NCI-H774 (cell line): ENCODE results near the gene UBE4B.
"Not testable (repeated sequence)": the region's sequence is repeated elsewhere in the genome, so short reads cannot be mapped to it uniquely, and the experiment has no call there.

Source experiments
- DNase-seq: peaks from one replicate; lab custom pipeline; 2025; lab: John Stamatoyannopoulos, UW

UBE4B gene

GRCh38 chr1:10177876-10178275, 145.1 kb downstream of the UBE4B start:
- DNase-seq, result no peak

- DNase-seq, result no peak
Observed at GRCh38 chr1:10178597-10179405, 146.0 kb downstream of the UBE4B start.

DNA sequence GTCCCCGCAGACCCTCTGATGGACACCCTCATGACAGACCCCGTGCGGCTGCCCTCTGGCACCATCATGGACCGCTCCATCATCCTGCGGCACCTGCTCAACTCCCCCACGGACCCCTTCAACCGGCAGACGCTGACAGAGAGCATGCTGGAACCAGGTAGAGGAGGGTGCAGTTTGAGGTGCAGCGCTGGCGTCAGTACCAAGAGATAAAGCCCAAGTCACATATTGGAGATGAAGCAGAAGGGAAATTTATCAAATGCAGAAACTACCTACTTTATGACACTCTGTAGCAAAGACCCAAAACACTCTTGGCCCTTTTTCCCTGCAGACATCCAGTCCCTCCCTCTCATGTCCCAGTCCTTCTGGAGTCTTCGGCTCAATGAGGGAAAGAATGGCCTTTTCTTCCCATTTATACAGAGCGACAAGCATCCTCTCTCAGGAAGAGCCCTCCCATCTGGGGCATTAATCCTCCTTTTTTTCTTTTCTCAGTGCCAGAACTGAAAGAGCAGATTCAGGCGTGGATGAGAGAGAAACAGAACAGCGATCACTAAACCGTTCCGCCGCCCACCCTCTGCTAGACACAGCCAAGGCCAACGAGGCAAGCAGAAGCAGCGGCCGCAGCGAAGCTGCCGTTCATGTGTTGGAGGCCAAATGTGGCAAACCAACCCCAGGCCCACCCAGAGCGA, 146.8 kb downstream of the UBE4B start:
- DNase-seq, result no peak

GRCh38 chr1:10181154-10181553, 148.4 kb downstream of the UBE4B start:
- DNase-seq, result no peak

DNA sequence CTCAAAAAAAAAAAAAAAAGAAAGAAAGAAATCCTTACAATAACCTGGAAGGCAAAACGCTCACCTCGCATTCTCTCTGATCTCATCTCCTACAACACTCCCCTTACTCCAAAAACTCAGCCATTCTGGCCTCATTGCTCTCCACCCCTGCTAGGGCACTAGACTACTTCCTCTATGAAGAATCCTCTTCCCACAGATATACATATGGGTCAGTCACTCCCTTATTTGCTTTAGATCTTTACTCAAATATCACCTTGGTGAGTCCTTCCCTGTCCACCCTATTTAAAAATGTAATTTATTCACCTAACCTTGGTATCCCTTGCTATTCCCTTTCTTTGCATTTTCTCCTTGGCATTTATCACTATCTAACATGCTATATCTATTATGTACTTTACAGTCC, 153.0 kb downstream of the UBE4B start:
- no peak for DNase-seq

GRCh38 chr1:10186331-10187025, 153.7 kb downstream of the UBE4B start:
- no peak for DNase-seq

DNA sequence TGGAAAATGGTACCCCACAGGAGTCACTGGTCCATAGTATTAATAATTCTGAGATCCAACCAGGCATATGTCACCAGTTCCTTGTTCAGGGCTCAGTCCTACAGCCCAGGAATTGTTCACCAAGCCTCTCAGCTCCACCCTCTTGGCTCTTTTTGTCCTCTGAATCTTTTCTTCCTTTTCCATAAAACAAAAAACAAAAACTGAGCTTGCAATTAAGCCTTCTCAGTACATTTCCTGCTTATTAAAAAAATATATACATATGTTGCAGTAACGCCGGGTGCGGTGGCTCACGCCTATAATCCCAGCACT, 154.2 kb downstream of the UBE4B start:
- DNase-seq, result no peak

- no peak for DNase-seq
Observed at GRCh38 chr1:10188133-10188650, 155.4 kb downstream of the UBE4B start.

DNA sequence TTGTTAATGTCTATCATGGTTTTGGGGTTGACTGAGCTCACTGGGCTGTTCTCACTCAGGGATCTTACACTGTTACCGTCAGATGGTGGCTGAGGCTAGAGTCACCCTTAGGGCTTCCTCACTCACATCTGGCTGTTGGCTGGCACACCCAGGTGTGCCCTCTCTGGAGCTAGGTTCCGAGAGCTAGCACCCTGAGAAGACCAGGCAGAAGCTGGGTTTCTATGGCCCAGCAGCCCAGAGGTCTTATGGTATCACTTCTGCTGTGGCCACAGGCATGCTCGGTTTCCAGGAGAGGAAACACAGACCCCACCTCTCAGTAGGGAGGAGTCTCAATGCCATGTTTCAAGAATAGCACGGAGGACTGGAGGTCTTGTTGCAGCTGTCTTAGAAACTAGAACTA, 156.9 kb downstream of the UBE4B start:
- no peak for DNase-seq

- DNase-seq, result no peak
Observed at GRCh38 chr1:10192263-10192662, 159.5 kb downstream of the UBE4B start.

GRCh38 chr1:10193288-10193687, 160.5 kb downstream of the UBE4B start:
- no peak for DNase-seq

DNA sequence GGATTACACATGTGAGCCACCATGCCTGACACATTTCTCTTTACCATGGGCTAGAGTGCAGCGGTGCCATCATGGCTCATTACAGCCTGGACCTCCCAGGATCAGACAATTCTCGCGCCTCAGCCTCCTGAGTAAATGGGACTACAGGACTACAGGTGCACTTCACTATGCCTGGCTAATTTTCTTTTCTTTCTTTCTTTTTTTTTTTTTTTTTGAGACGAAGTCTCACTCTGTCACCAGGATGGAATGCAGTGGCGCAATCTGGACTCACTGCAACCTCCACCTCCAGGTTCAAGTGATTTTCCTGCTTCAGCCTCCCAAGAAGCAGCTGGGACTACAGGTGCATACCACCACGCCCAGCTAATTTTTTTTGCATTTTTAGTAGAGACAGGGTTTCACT, 162.8 kb downstream of the UBE4B start:
- DNase-seq, result no peak

- DNase-seq, result no peak
Observed at GRCh38 chr1:10196976-10197375, 164.2 kb downstream of the UBE4B start.

DNA sequence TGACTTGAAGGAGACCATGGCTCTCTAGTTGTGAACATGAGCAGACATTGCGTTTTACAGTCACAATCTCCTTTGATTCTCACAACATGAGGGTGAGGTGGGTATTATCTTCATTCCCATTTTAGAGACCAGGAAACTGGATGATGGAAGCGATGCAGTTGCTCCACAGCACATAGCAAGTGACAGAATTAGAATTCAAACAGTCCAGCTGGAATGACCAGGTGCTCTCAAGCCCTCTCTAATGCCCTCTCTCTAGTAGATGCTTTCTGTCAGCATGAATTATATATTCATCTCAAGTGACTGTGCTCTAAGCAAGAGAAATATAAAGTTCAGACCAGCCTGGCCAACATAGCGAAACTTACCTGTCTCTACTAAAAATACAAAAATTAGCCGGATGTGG, 167.9 kb downstream of the UBE4B start:
- no peak for DNase-seq

DNA sequence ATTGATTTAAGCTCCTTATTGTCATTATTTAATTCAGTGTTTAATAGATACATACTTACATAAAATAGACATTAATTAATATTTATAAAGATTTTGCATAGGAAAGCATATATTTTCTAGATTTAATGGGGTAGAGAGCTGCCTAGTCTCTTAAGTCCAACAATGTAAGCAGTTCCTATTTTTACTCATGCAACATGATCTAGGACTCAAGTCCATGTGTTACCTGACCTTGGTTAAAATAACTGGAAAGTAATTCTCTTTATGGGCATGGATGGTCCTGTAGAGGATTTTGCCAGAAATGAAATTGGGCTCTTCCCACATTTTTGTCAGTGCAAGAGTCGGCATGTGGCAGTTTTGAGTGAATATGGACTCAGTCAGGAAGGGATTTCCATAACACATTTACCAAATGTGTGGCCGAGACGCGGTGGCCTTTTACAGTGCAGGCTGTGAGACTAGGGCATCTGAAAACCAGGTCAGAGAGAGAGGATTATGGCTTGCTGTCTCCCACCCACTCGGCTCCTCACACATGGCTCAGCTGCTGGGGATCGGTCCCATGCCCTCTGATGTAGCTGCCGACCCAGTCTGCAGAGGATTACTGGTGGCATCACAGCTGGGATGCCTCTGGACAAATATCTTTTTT, 171.4 kb downstream of the UBE4B start:
- no peak for DNase-seq

GRCh38 chr1:10205206-10205605, 172.4 kb downstream of the UBE4B start:
- not testable (repeated sequence) for DNase-seq

- no peak for DNase-seq
Observed at GRCh38 chr1:10207810-10208209, 175.1 kb downstream of the UBE4B start.

DNA sequence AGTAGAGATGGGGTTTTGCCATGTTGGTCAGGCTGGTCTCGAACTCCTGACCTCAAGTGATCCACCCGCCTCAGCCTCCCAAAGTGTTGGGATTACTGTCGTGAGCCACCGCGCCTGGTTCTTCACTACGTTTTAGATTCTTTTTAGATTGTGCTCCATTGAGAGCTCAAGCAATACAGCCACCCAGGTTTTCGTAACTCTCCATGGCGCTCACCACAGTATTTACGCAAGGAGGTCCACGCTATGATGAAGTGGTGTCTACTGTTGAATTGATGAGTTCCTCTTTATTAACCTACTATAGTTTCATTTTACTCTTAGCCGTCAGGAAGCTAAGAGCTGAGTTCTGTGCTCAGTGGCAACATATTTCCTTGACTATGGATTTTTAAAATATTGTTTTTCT, 175.8 kb downstream of the UBE4B start:
- no peak for DNase-seq

DNA sequence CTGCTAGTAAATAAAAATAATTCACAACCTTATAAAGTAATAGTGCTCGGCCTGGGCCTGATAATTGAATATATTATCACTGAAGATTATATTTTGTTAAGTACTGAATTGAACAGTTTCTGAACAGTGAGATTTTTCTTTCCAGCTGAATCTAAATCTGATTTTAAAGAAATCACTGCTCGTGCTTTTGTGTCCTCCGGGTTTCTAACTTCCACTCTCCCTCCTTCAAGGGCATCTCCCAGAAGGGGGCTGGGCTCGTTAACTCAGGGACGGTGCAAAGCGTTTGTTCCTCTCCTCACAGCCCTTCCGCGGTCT, 176.8 kb downstream of the UBE4B start:
- DNase-seq, result no peak

GRCh38 chr1:10209905-10210810, 177.4 kb downstream of the UBE4B start, which contains the start of gene KIF1B:
TSS of gene KIF1B (plus strand) at chr1:10210570. CDS start at chr1:10232329, 21,759 bp downstream.
- peak; percentile 87 for DNase-seq
